ENCODE data around the gene DLGAP1.
"Not testable (repeated sequence)": the region's sequence is repeated elsewhere in the genome, so short reads cannot be mapped to it uniquely, and the experiment has no call there.

Gene DLGAP1

GRCh38 chr18:3658529-3658928, 796.6 kb downstream of the DLGAP1 start:
- peaks cover 8% of the 10 kb centered on the region for H3K4me1 ChIP-seq (ENCODE audit: control insufficient read depth, insufficient read depth, low read length)
- H3K27ac ChIP-seq (ENCODE audit: low read depth, low read length), result no peak overlapping the region
- H3K36me3 ChIP-seq (ENCODE audit: control insufficient read depth, insufficient read depth, low read length), result 0 out of 2 replicates have a peak, but pooled peaks cover 4% of the 10 kb centered on the region
- no peaks in the 10 kb centered on the region for H3K27me3 ChIP-seq (ENCODE audit: control insufficient read depth, insufficient read depth, low read length)
- H3K4me3 ChIP-seq (ENCODE audit: low read depth, low read length), result no peak overlapping the region
- no peak overlapping the region for H3K9ac ChIP-seq (ENCODE audit: low read depth, low read length)
- no peaks in the 10 kb centered on the region for H3K9me3 ChIP-seq (ENCODE audit: control insufficient read depth, insufficient read depth, low read length)

GRCh38 chr18:3655254-3656050, 799.7 kb downstream of the DLGAP1 start:
- Histone ChIP-seq H3K9ac (ENCODE audit: low read depth, low read length) (no peak overlapping the region), H3K27ac (ENCODE audit: low read depth, low read length) (no peak overlapping the region), H3K36me3 (ENCODE audit: control insufficient read depth, insufficient read depth, low read length) (no peaks in the 10 kb centered on the region), H3K9me3 (ENCODE audit: control insufficient read depth, insufficient read depth, low read length) (no peaks in the 10 kb centered on the region), H3K4me1 (ENCODE audit: control insufficient read depth, insufficient read depth, low read length) (peaks cover 19% of the 10 kb centered on the region), H3K4me3 (ENCODE audit: low read depth, low read length) (no peak overlapping the region), H3K27me3 (ENCODE audit: control insufficient read depth, insufficient read depth, low read length) (no peaks in the 10 kb centered on the region)

- H3K27me3 ChIP-seq (ENCODE audit: control insufficient read depth, insufficient read depth, low read length), result no peaks in the 10 kb centered on the region
- H3K4me1 ChIP-seq (ENCODE audit: control insufficient read depth, insufficient read depth, low read length), result peaks cover 21% of the 10 kb centered on the region
- H3K4me3 ChIP-seq (ENCODE audit: low read depth, low read length), result no peak overlapping the region
- peak overlapping the region; percentile 44 for H3K27ac ChIP-seq (ENCODE audit: low read depth, low read length)
- H3K9ac ChIP-seq (ENCODE audit: low read depth, low read length), result no peak overlapping the region
- no peaks in the 10 kb centered on the region for H3K36me3 ChIP-seq (ENCODE audit: control insufficient read depth, insufficient read depth, low read length)
- H3K9me3 ChIP-seq (ENCODE audit: control insufficient read depth, insufficient read depth, low read length), result no peaks in the 10 kb centered on the region
Observed at GRCh38 chr18:3654442-3655253, 800.5 kb downstream of the DLGAP1 start.

- no peaks in the 10 kb centered on the region for H3K9me3 ChIP-seq (ENCODE audit: control insufficient read depth, insufficient read depth, low read length)
- H3K4me1 ChIP-seq (ENCODE audit: control insufficient read depth, insufficient read depth, low read length), result peaks cover 28% of the 10 kb centered on the region
- H3K27me3 ChIP-seq (ENCODE audit: control insufficient read depth, insufficient read depth, low read length), result no peaks in the 10 kb centered on the region
- no peak overlapping the region for H3K9ac ChIP-seq (ENCODE audit: low read depth, low read length)
- no peaks in the 10 kb centered on the region for H3K36me3 ChIP-seq (ENCODE audit: control insufficient read depth, insufficient read depth, low read length)
- H3K4me3 ChIP-seq (ENCODE audit: low read depth, low read length), result no peak overlapping the region
- peak overlapping the region; percentile 49 for H3K27ac ChIP-seq (ENCODE audit: low read depth, low read length)
Observed at GRCh38 chr18:3653851-3654441, 801.2 kb downstream of the DLGAP1 start.

GRCh38 chr18:3653263-3653850, 801.8 kb downstream of the DLGAP1 start:
- H3K4me1 ChIP-seq (ENCODE audit: control insufficient read depth, insufficient read depth, low read length), result peaks cover 34% of the 10 kb centered on the region
- H3K36me3 ChIP-seq (ENCODE audit: control insufficient read depth, insufficient read depth, low read length), result no peaks in the 10 kb centered on the region
- H3K9ac ChIP-seq (ENCODE audit: low read depth, low read length), result no peak overlapping the region
- H3K27me3 ChIP-seq (ENCODE audit: control insufficient read depth, insufficient read depth, low read length), result no peaks in the 10 kb centered on the region
- peak overlapping the region; percentile 59 for H3K27ac ChIP-seq (ENCODE audit: low read depth, low read length)
- H3K9me3 ChIP-seq (ENCODE audit: control insufficient read depth, insufficient read depth, low read length), result no peaks in the 10 kb centered on the region
- no peak overlapping the region for H3K4me3 ChIP-seq (ENCODE audit: low read depth, low read length)

GRCh38 chr18:3652380-3653262, 802.5 kb downstream of the DLGAP1 start:
- peak overlapping the region; percentile 59 for H3K27ac ChIP-seq (ENCODE audit: low read depth, low read length)
- no peak overlapping the region for H3K4me3 ChIP-seq (ENCODE audit: low read depth, low read length)
- H3K9me3 ChIP-seq (ENCODE audit: control insufficient read depth, insufficient read depth, low read length), result no peaks in the 10 kb centered on the region
- no peaks in the 10 kb centered on the region for H3K27me3 ChIP-seq (ENCODE audit: control insufficient read depth, insufficient read depth, low read length)
- no peak overlapping the region for H3K9ac ChIP-seq (ENCODE audit: low read depth, low read length)
- H3K36me3 ChIP-seq (ENCODE audit: control insufficient read depth, insufficient read depth, low read length), result no peaks in the 10 kb centered on the region
- peaks cover 40% of the 10 kb centered on the region for H3K4me1 ChIP-seq (ENCODE audit: control insufficient read depth, insufficient read depth, low read length)

- no peaks in the 10 kb centered on the region for H3K9me3 ChIP-seq (ENCODE audit: control insufficient read depth, insufficient read depth, low read length)
- H3K4me3 ChIP-seq (ENCODE audit: low read depth, low read length), result no peak overlapping the region
- peaks cover 40% of the 10 kb centered on the region for H3K4me1 ChIP-seq (ENCODE audit: control insufficient read depth, insufficient read depth, low read length)
- no peaks in the 10 kb centered on the region for H3K27me3 ChIP-seq (ENCODE audit: control insufficient read depth, insufficient read depth, low read length)
- no peak overlapping the region for H3K9ac ChIP-seq (ENCODE audit: low read depth, low read length)
- no peaks in the 10 kb centered on the region for H3K36me3 ChIP-seq (ENCODE audit: control insufficient read depth, insufficient read depth, low read length)
- no peak overlapping the region for H3K27ac ChIP-seq (ENCODE audit: low read depth, low read length)
Observed at GRCh38 chr18:3651266-3651665, 803.8 kb downstream of the DLGAP1 start.

GRCh38 chr18:3650521-3651042, 804.5 kb downstream of the DLGAP1 start:
- not testable (repeated sequence) for H3K9ac ChIP-seq (ENCODE audit: low read depth, low read length); H3K27ac ChIP-seq (ENCODE audit: low read depth, low read length)

GRCh38 chr18:3649633-3650426, 805.3 kb downstream of the DLGAP1 start:
- Histone ChIP-seq H3K9me3 (ENCODE audit: control insufficient read depth, insufficient read depth, low read length) (no peaks in the 10 kb centered on the region), H3K27me3 (ENCODE audit: control insufficient read depth, insufficient read depth, low read length) (no peaks in the 10 kb centered on the region), H3K9ac (ENCODE audit: low read depth, low read length) (no peak overlapping the region), H3K4me1 (ENCODE audit: control insufficient read depth, insufficient read depth, low read length) (peaks cover 38% of the 10 kb centered on the region), H3K36me3 (ENCODE audit: control insufficient read depth, insufficient read depth, low read length) (no peaks in the 10 kb centered on the region), H3K27ac (ENCODE audit: low read depth, low read length) (no peak overlapping the region), H3K4me3 (ENCODE audit: low read depth, low read length) (no peak overlapping the region)

More at GRCh38 chr18:3650521-3651042, 804.5 kb downstream of the DLGAP1 start:
- not testable (repeated sequence) for H3K9me3 ChIP-seq (ENCODE audit: control insufficient read depth, insufficient read depth, low read length); H3K36me3 ChIP-seq (ENCODE audit: control insufficient read depth, insufficient read depth, low read length); H3K4me3 ChIP-seq (ENCODE audit: low read depth, low read length); H3K27me3 ChIP-seq (ENCODE audit: control insufficient read depth, insufficient read depth, low read length)
- H3K4me1 ChIP-seq (ENCODE audit: control insufficient read depth, insufficient read depth, low read length), result peaks cover 40% of the 10 kb centered on the region

All from HUES48 (cell line).